Esophagus squamous epithelium (tissue), 5 donors: Measurements from ENCODE around the gene ACER3. TPM values are rescaled to one million over a fixed set of nuclear protein-coding genes. Genes with fewer than 3 reads are reported as not detected.
"Not testable (repeated sequence)": the region's sequence is repeated elsewhere in the genome, so short reads cannot be mapped to it uniquely, and the experiment has no call there.

Experiments
- DNase-seq: peaks from one replicate; lab custom pipeline; 2025; lab: John Stamatoyannopoulos, UW
- H3K27ac ChIP-seq, 4 donors: fragments of 200-600 bp; sonication (generic); one replicate each; pipeline ENCODE4 v1.5.1; 2016 to 2019; ENCODE audit warnings: mild to moderate bottlenecking in 1 of 4
- H3K27me3 ChIP-seq, 4 donors: fragments of 200-600 bp; sonication (generic); 1 replicate in 3 of 4; 2 replicates in 1 of 4; pipeline versions ENCODE4 v1.5.1 to v1.6.0; 2017 to 2021; ENCODE audit warnings: antibody characterized with exemption in 1 of 4
- H3K36me3 ChIP-seq, 3 donors: fragments of 200-600 bp; sonication (generic); one replicate each; pipeline ENCODE4 v1.5.1; 2016 to 2019
- H3K4me1 ChIP-seq, 3 donors: fragments of 200-600 bp; sonication (generic); one replicate each; pipeline ENCODE4 v1.5.1; 2017 to 2019
- H3K4me3 ChIP-seq, 4 donors: fragments of 200-600 bp; sonication (generic); 1 replicate in 3 of 4; 2 replicates in 1 of 4; pipeline ENCODE4 v1.5.1; 2016 to 2019; ENCODE audit warnings: mild to moderate bottlenecking in 2 of 4, moderate library complexity in 1 of 4
- H3K9me3 ChIP-seq, 3 donors: fragments of 200-600 bp; sonication (generic); one replicate each; pipeline ENCODE4 v1.5.1; 2016 to 2019
- CTCF ChIP-seq, 6 experiments: fragments of 450-650 bp in 4 of 6; fragments of 200-600 bp in 2 of 6; sonication (generic) in 2 of 6; IDR thresholded peaks; one replicate each; pipeline ENCODE4 v1.5.1; 2016 to 2019; ENCODE audit warnings: antibody characterized with exemption in 6 of 6, mild to moderate bottlenecking in 4 of 6, moderate library complexity in 4 of 6
- POLR2A ChIP-seq, 4 donors: fragments of 450-650 bp; IDR thresholded peaks; one replicate each; pipeline ENCODE4 v1.6.1; 2017; ENCODE audit warnings: antibody characterized with exemption in 4 of 4, mild to moderate bottlenecking in 4 of 4, moderate library complexity in 3 of 4
- WGBS, 2 donors: methylation state at CpG; one replicate each; pipeline ENCODE4 v1.1.5; 2018; 5-methylcytosine and 5-hydroxymethylcytosine counted together
- intact Hi-C: fragments of 100-400 bp; cut with DNase I; formaldehyde crosslinking; loops from one replicate; pipeline ENCODE4 v1.15.0; 2022
- total RNA-seq, 4 donors: library from RNA; depleted of rRNA; stranded (reverse); fragments of >200 nt; gene quantifications; one replicate each; pipeline ENCODE4 v1.1.0, GENCODE V29; 2016
- donor health status: DM: yes; HTN: yes; CAD: no.

ACER3 gene
- total RNA-seq, 4 donors from 2014 or later = 9.9 to 34.2 (median 23.3) TPM

DNA sequence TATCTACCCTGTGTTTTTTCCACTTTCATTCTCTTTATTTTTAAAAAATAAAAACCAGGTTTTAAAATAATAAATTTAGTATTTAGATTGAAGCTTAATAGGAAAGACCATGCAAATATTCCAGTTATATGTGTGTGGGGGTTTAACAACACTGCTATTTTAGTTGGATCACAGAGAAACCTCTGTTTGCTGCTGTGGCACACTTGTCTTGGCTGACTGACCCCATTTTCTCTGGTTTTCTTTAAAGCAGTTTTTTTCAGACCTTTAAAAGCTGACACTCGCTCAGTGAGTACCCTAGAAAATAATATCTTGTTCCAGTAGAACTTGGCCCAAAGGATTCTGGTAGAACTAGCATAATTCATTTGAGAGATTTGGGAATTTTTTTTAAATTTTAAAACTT, 31.6 kb downstream of the ACER3 start:
- Histone ChIP-seq H3K27ac (no peak overlapping the region), H3K4me1 (no peaks in the 10 kb centered on the region), H3K27me3 (no peaks in the 10 kb centered on the region), H3K4me3 (no peak overlapping the region), H3K9me3 (no peaks in the 10 kb centered on the region), H3K36me3 (peaks cover 0 to 7% (median 0%) of the 10 kb centered on the region in 3 donors)
- TF ChIP-seq POLR2A (IDR thresholded peaks at IDR 0.05) (no peak), CTCF (IDR thresholded peaks at IDR 0.05) (no peak)
- DNase-seq = no peak
- intact Hi-C loops = no loop called here
- 85 to 86% methylated on average over 1 of the region's 1 CpG for WGBS, 2 donors

DNA sequence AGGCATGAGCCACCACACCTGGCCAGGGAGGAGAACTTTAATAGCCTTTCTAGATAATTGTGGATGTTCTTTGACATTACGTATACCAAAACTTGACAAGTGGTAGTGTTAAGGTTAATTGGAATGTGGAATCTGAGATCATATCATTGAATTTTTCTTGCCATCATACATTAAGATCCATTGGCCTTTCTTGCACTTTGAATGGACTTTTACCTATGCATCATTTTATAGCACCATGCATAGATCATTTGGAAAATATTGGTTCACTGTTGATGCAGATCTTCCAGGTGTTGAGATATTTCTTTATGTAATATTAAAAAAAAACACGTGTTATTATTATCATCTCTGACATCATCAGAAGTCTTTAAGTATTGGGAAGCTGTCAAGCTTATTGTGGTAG, 36.5 kb downstream of the ACER3 start:
- 89 to 92% methylated on average over 2 of the region's 2 CpGs for WGBS, 2 donors
- no peaks in the 10 kb centered on the region for H3K4me1 ChIP-seq
- no peak for DNase-seq
- H3K9me3 ChIP-seq = no peaks in the 10 kb centered on the region
- H3K27ac ChIP-seq = no peak overlapping the region
- no peaks in the 10 kb centered on the region for H3K27me3 ChIP-seq
- TF ChIP-seq POLR2A (IDR thresholded peaks at IDR 0.05) (no peak), CTCF (IDR thresholded peaks at IDR 0.05) (no peak)
- no peak overlapping the region for H3K4me3 ChIP-seq
- H3K36me3 ChIP-seq = no peaks in the 10 kb centered on the region
- intact Hi-C loops = no loop called here

DNA sequence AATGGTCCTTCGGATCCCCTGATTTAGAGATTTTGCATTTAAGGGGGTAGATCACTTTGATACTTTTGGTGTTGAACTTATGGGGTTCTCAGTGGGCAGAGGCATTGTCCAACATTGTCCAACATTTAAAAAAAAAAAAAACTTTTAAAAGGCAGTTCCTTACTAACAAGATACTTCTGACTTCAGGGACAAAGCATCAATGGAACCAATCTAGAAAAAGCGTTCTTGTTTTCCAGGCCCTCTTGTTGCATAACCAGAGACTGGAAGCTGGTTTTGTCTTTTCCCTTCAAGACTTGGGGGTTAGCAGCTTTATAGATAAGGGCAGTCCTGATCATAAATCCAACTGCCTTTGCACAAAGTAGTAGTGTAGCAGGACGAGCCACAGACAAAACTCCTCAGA, 40.4 kb downstream of the ACER3 start:
- Histone ChIP-seq H3K9me3 (no peaks in the 10 kb centered on the region), H3K4me3 (no peak overlapping the region), H3K36me3 (no peaks in the 10 kb centered on the region), H3K27ac (no peak overlapping the region), H3K4me1 (peaks cover 0 to 11% (median 0%) of the 10 kb centered on the region in 3 donors), H3K27me3 (no peaks in the 10 kb centered on the region)
- intact Hi-C loops = no loop called here
- TF ChIP-seq CTCF (IDR thresholded peaks at IDR 0.05) = no peak
- 80 to 98% methylated on average over 3 of the region's 3 CpGs for WGBS, 2 donors
- no peak for DNase-seq

GRCh38 chr11:76901622-76902021, 40.9 kb downstream of the ACER3 start:
- H3K9me3 ChIP-seq, H3K36me3 ChIP-seq, H3K27ac ChIP-seq, H3K4me3 ChIP-seq, DNase-seq, intact Hi-C loops, H3K27me3 ChIP-seq: not testable (repeated sequence)
- H3K4me1 ChIP-seq = peaks cover 0 to 11% (median 0%) of the 10 kb centered on the region in 3 donors
- 85 to 87% methylated on average over 6 of the region's 6 CpGs for WGBS, 2 donors

DNA sequence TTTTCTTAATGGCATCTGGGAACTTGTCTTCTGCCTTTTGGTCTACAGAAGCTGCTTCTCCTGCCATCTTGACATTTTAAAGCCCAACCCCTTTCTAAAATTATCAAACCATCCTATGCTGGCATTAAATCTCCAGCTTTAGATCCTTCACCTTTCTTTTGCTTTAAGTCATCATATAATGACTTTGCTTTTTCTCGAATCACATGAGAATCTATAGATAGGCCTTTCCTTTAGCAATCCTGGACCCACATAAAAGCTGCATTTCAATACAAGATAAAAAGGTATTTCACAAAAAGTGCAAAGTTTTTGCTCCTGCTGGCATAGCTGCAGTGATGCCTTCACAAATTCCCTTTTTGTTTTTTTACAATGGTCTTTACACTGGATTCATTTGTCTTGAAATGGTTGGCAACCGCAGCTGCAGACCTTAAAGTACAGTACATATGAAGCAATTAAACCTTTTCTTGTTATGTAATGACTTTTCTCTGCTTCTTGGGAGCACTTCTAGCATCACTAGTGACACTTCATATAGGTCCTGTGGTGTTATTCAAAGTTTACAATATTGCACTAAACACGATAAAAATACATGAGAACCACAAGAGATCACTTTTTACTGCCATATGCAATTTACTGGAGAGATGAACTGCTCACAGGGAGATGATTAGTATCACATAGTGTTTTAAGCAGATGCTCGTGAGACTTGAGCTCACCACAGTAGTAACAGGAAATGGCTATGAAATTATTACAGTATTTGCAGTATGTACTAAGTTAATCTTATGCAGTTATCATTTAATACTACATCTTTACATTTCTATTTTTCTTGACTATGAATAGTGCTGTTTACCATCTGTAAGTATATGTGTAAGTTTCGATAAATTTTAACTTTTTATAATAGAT, 41.6 kb downstream of the ACER3 start:
- no peak overlapping the region for H3K27ac ChIP-seq
- H3K9me3 ChIP-seq = no peaks in the 10 kb centered on the region
- no peak for DNase-seq
- peaks cover 0 to 11% (median 0%) of the 10 kb centered on the region in 3 donors for H3K4me1 ChIP-seq
- intact Hi-C loops = no loop called here
- WGBS, 2 donors = 87 to 92% methylated on average over 5 of the region's 5 CpGs
- no peaks in the 10 kb centered on the region for H3K36me3 ChIP-seq
- no peaks in the 10 kb centered on the region for H3K27me3 ChIP-seq
- no peak overlapping the region for H3K4me3 ChIP-seq
- TF ChIP-seq CTCF (IDR thresholded peaks at IDR 0.05) (no peak), POLR2A (IDR thresholded peaks at IDR 0.05) (no peak)
